HG02970 (cell line): ENCODE data around the gene CBX7.

Experiments
- ATAC-seq: cut with Tn5 transposase; IDR thresholded peaks from one replicate; pipeline ENCODE4 v1.9.1; 2021; ENCODE audit warnings: mild to moderate bottlenecking, moderate library complexity, moderate number of reproducible peaks; ENCODE audit not compliant: unreplicated experiment, low FRiP score

The CBX7 gene

GRCh38 chr22:39148026-39148726 is 4.3 kb downstream of the CBX7 start:
- no peak for ATAC-seq

- ATAC-seq = no peak
Observed at GRCh38 chr22:39147335-39148025, 5.0 kb downstream of the CBX7 start.

GRCh38 chr22:39146256-39147101 is 6.0 kb downstream of the CBX7 start:
- no peak for ATAC-seq

GRCh38 chr22:39144101-39144767 is 8.2 kb downstream of the CBX7 start:
- ATAC-seq = no peak

GRCh38 chr22:39142088-39142680 is 10.3 kb downstream of the CBX7 start:
- no peak for ATAC-seq

GRCh38 chr22:39139933-39140332 is 12.5 kb downstream of the CBX7 start:
- ATAC-seq = no peak

GRCh38 chr22:39138357-39138997 is 14.0 kb downstream of the CBX7 start:
- ATAC-seq = no peak

- ATAC-seq = no peak
Observed at GRCh38 chr22:39136317-39136716, 16.2 kb downstream of the CBX7 start.

GRCh38 chr22:39135092-39135896 is 17.2 kb downstream of the CBX7 start:
- ATAC-seq = no peak

- ATAC-seq = no peak
Observed at GRCh38 chr22:39134366-39135091, 18.0 kb downstream of the CBX7 start.

GRCh38 chr22:39133871-39134270 is 18.6 kb downstream of the CBX7 start:
- ATAC-seq = no peak

- ATAC-seq = no peak
Observed at GRCh38 chr22:39132871-39133524, 19.5 kb downstream of the CBX7 start.

GRCh38 chr22:39132281-39132680 is 20.2 kb downstream of the CBX7 start:
- ATAC-seq = no peak

- no peak for ATAC-seq
Observed at GRCh38 chr22:39130892-39131855, 21.3 kb downstream of the CBX7 start.

- ATAC-seq = no peak
Observed at GRCh38 chr22:39130152-39130704, 22.3 kb downstream of the CBX7 start.

GRCh38 chr22:39129746-39130145 is 22.7 kb downstream of the CBX7 start:
- ATAC-seq = no peak
